Gastrocnemius medialis (tissue), 4 donors: ENCODE results near the gene TLK2.
"Not testable (repeated sequence)": the region's sequence is repeated elsewhere in the genome, so short reads cannot be mapped to it uniquely, and the experiment has no call there.

Source experiments
- CTCF ChIP-seq, 5 experiments: fragments of 450-650 bp in 3 of 5; fragments of 200-600 bp in 2 of 5; sonication (generic) in 2 of 5; IDR thresholded peaks in 4 of 5; conservative IDR thresholded peaks in 1 of 5; 1 replicate in 4 of 5; 2 replicates in 1 of 5; pipeline ENCODE4 v1.5.1; 2016 to 2019; ENCODE audit warnings: antibody characterized with exemption in 5 of 5, mild to moderate bottlenecking in 3 of 5, moderate library complexity in 3 of 5
- POLR2A ChIP-seq, 2 donors: fragments of 450-650 bp; IDR thresholded peaks; one replicate each; pipeline ENCODE4 v1.6.1; 2017; ENCODE audit warnings: antibody characterized with exemption in 2 of 2, mild to moderate bottlenecking in 2 of 2, moderate library complexity in 2 of 2

GRCh38 chr17:62464422-62464821, 14.2 kb upstream of the TLK2 start:
- TF ChIP-seq CTCF (IDR thresholded peaks at IDR 0.05 in 4 of 5, conservative IDR thresholded peaks at IDR 0.05 in 1 of 5); POLR2A (IDR thresholded peaks at IDR 0.05): not testable (repeated sequence)
